HepG2 (cell line): ENCODE measurements around the gene IFT122. TPM values are rescaled to one million over a fixed set of nuclear protein-coding genes. Genes with fewer than 3 reads are reported as not detected.
A peak's percentile ranks its signal among the peaks of the same experiment; 100 is the strongest.

Experiments used
- DMAP1 ChIP-seq: IDR thresholded peaks from 2 replicates; pipeline ENCODE4 v1.6.1; 2016
- HNF4A ChIP-seq: sonication (generic); formaldehyde crosslinking; IDR thresholded peaks from 2 replicates; pipeline ENCODE4 v1.4.0; 2020; ENCODE audit warnings: missing genetic modification reagents
- IKZF4 ChIP-seq: sonication (generic); formaldehyde crosslinking; IDR thresholded peaks from 2 replicates; pipeline ENCODE4 v1.5.1; 2020; ENCODE audit warnings: borderline replicate concordance, mild to moderate bottlenecking, low read depth, missing genetic modification reagents; ENCODE audit errors: not compliant biosample characterization
- JUND ChIP-seq: sonication (generic); formaldehyde crosslinking; IDR thresholded peaks from 2 replicates; pipeline ENCODE4 v1.8.0; 2022; ENCODE audit warnings: mild to moderate bottlenecking, missing genetic modification reagents
- MAFK ChIP-seq, 2 experiments: IDR thresholded peaks in 1 of 2; conservative IDR thresholded peaks in 1 of 2; 2 replicates each; pipeline ENCODE4 v1.6.1; 2011; ENCODE audit warnings: improper control_type of control experiment in 2 of 2, low read length in 2 of 2
- MATR3 ChIP-seq: sonication (generic); formaldehyde crosslinking; IDR thresholded peaks from 2 replicates; pipeline ENCODE4 v1.4.0; 2020; ENCODE audit warnings: missing genetic modification reagents
- MED1 ChIP-seq: sonication (generic); formaldehyde crosslinking; IDR thresholded peaks from 2 replicates; pipeline ENCODE4 v1.4.0; 2020; ENCODE audit warnings: missing genetic modification reagents
- PAXIP1 ChIP-seq: sonication (generic); formaldehyde crosslinking; conservative IDR thresholded peaks from 2 replicates; pipeline ENCODE4 v1.4.0; 2020; ENCODE audit warnings: mild to moderate bottlenecking, missing genetic modification reagents, moderate library complexity
- RFX3 ChIP-seq: IDR thresholded peaks from 2 replicates; pipeline ENCODE4 v1.6.1; 2016; ENCODE audit warnings: missing biosample characterization, missing genetic modification reagents
- RXRA ChIP-seq: sonication (generic); formaldehyde crosslinking; IDR thresholded peaks from 2 replicates; pipeline ENCODE4 v1.5.1; 2020; ENCODE audit warnings: missing genetic modification reagents
- SALL2 ChIP-seq: sonication (generic); formaldehyde crosslinking; IDR thresholded peaks from 2 replicates; pipeline ENCODE4 v1.8.1; 2023; ENCODE audit warnings: mild to moderate bottlenecking, missing genetic modification reagents, inconsistent platforms
- TBX2 ChIP-seq: sonication (generic); formaldehyde crosslinking; IDR thresholded peaks from 2 replicates; pipeline ENCODE4 v1.5.0; 2020; ENCODE audit warnings: missing genetic modification reagents, mild to moderate bottlenecking, borderline replicate concordance
- ZBTB3 ChIP-seq: sonication (generic); formaldehyde crosslinking; IDR thresholded peaks from 2 replicates; pipeline ENCODE4 v1.4.0; 2020; ENCODE audit warnings: low read depth, mild to moderate bottlenecking, moderate library complexity, missing genetic modification reagents, borderline replicate concordance
- ZFP36L1 ChIP-seq: sonication (generic); formaldehyde crosslinking; IDR thresholded peaks from 2 replicates; pipeline ENCODE4 v1.8.0; 2022; ENCODE audit warnings: mild to moderate bottlenecking, missing genetic modification reagents, moderate library complexity
- ZNF883 ChIP-seq: sonication (generic); formaldehyde crosslinking; IDR thresholded peaks from 2 replicates; pipeline ENCODE4 v1.5.1; 2020; ENCODE audit warnings: mild to moderate bottlenecking, missing genetic modification reagents; ENCODE audit errors: not compliant biosample characterization
- polyA plus RNA-seq, 8 experiments: library from polyadenylated mRNA; depleted of rRNA in 3 of 8; stranded (reverse) in 7 of 8; unstranded in 1 of 8; fragments of >200 nt; fragmentation: Illumina TruSeq in 4 of 8; extraction: Trizol in 4 of 8; gene quantifications; 2 replicates each; pipeline versions ENCODE4 v1.2.1 to v1.2.3, GENCODE V29; 2011 to 2016; ENCODE audit warnings: low read depth in 4 of 8, missing spikeins in 1 of 8, mixed read lengths in 1 of 8; ENCODE audit not compliant: insufficient read depth in 1 of 8
- total RNA-seq, 5 experiments: library from RNA; depleted of rRNA; stranded (reverse); fragments of >200 nt; fragmentation: Illumina TruSeq; extraction: Trizol; gene quantifications; 2 replicates each; pipeline ENCODE4 v1.2.3, GENCODE V29; 2016; ENCODE audit warnings: low read depth in 1 of 5
- TF ChIP-seq, protein P1 (sequence below): sonication (generic); formaldehyde crosslinking; IDR thresholded peaks from 2 replicates; pipeline ENCODE4 v1.4.0; 2020; ENCODE audit warnings: missing genetic modification reagents

IFT122 gene
- total and polyA plus RNA-seq, 2 of the 13 experiments (the other 11 are each of a cell fraction or from before 2014, with no cell fraction given), result 10.1 to 10.3 TPM

- TF ChIP-seq ZNF883 (no peak), ZFP36L1 (CRISPR knock-in tag) (no peak), MATR3 (CRISPR knock-in tag) (no peak), RFX3 (CRISPR knock-in tag) (no peak), PAXIP1 (CRISPR knock-in tag) (peak; percentile 78), MED1 (CRISPR knock-in tag) (peak; percentile 77), MAFK (conservative IDR thresholded peaks at IDR 0.05 in 1 of 2, IDR thresholded peaks at IDR 0.05 in 1 of 2; ENCODE audit: low read length in 2 of 2) (0 out of 4 replicates have a peak, but pooled peaks of 1 of the 2 experiments have one; percentile 33), DMAP1 (CRISPR knock-in tag) (no peak), IKZF4 (CRISPR knock-in tag) (no peak), TBX2 (CRISPR knock-in tag) (peak; percentile 57; the same call in 1 of the 2 replicates), HNF4A (CRISPR knock-in tag) (peak; percentile 15; the same call in 1 of the 2 replicates), SALL2 (no peak), RXRA (peak; percentile 96), JUND (CRISPR knock-in tag) (peak; percentile 47; the same call in 1 of the 2 replicates), ZBTB3 (CRISPR knock-in tag) (no peak)
- TF ChIP-seq, protein P1, sequence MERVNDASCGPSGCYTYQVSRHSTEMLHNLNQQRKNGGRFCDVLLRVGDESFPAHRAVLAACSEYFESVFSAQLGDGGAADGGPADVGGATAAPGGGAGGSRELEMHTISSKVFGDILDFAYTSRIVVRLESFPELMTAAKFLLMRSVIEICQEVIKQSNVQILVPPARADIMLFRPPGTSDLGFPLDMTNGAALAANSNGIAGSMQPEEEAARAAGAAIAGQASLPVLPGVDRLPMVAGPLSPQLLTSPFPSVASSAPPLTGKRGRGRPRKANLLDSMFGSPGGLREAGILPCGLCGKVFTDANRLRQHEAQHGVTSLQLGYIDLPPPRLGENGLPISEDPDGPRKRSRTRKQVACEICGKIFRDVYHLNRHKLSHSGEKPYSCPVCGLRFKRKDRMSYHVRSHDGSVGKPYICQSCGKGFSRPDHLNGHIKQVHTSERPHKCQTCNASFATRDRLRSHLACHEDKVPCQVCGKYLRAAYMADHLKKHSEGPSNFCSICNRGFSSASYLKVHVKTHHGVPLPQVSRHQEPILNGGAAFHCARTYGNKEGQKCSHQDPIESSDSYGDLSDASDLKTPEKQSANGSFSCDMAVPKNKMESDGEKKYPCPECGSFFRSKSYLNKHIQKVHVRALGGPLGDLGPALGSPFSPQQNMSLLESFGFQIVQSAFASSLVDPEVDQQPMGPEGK (CRISPR knock-in tag), result peak; percentile 83
Measured at GRCh38 chr3:129558772-129559564, 118.9 kb downstream of the IFT122 start (continued).
